ENCODE results near the gene HOXD9. TPM values are rescaled to one million over a fixed set of nuclear protein-coding genes. Genes with fewer than 3 reads are reported as not detected.
A peak's percentile ranks its signal among the peaks of the same experiment; 100 is the strongest.

HOXD9 gene
- total RNA-seq, 6 donors from 2014 or later, result 0.40 to 1.2 TPM; not detected in 4

DNA sequence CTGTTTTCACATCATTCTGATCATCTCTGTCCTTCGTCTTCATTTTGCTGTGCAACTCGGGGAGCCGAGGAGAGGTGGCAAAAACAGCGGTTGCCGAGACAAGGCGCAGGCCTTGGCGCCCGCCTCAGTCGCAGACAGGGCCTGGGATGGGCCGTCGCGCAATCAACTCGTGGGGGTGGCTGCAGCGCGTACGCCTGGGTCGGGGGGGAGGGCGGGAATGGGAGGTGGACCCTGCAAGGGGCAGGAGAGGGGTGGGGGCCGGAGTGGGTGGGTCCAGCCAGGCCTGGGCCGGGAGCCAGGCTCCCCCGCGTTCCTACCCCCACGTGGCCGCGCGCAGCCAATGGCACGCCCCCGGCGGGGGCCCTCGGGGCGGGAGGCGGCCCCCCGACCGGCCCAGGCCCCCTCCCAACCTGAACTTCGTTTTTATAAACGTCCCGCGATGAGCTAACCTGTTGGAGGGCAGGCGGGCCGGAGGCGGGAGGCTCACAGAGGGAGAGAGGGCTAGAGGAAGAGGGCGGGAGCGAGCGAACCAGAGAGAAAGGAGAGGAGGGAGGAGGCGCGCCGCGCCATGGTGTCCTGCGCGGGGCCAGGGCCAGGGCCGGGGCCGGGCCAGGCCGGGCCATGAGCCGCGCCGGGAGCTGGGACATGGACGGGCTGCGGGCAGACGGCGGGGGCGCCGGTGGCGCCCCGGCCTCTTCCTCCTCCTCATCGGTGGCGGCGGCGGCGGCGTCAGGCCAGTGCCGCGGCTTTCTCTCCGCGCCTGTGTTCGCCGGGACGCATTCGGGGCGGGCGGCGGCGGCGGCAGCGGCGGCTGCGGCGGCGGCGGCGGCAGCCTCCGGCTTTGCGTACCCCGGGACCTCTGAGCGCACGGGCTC lies 30.0 kb upstream of the HOXD9 start, which contains the start of gene HOXD13:
TSS of gene HOXD13 (plus strand) at position 452 of the 875 bp plus-strand sequence. CDS start at position 622, 170 bp downstream.
- Histone ChIP-seq H3K27ac (no peak within 1 kb of the TSS), H3K4me3 (peak within 1 kb of the TSS in 3 of 4 donors; percentile 25 to 30 (median 25)), H3K9me3 (no peaks in the 10 kb centered on the region), H3K4me1 (peaks cover 27 to 48% (median 32%) of the 10 kb centered on the region in 4 donors), H3K27me3 (peaks cover 0 to 95% (median 47%) of the 10 kb centered on the region in 4 donors), H3K36me3 (no peaks in the 10 kb centered on the region)
- 5 to 7% methylated on average over 30 to 49 of the region's 95 CpGs for WGBS, 2 donors
- ATAC-seq (ENCODE audit: low FRiP score in 2 of 2) (peak in 1 of 2 donors; percentile 22), DNase-seq (peak in 1 of 2 donors; percentile 86)
- TF ChIP-seq CTCF (IDR thresholded peaks at IDR 0.05), result no peak
- no peak for TF ChIP-seq EP300 (IDR thresholded peaks at IDR 0.05)
- TF ChIP-seq POLR2AphosphoS5 (IDR thresholded peaks at IDR 0.05), result no peak
- no peak for TF ChIP-seq POLR2A (IDR thresholded peaks at IDR 0.05)

DNA sequence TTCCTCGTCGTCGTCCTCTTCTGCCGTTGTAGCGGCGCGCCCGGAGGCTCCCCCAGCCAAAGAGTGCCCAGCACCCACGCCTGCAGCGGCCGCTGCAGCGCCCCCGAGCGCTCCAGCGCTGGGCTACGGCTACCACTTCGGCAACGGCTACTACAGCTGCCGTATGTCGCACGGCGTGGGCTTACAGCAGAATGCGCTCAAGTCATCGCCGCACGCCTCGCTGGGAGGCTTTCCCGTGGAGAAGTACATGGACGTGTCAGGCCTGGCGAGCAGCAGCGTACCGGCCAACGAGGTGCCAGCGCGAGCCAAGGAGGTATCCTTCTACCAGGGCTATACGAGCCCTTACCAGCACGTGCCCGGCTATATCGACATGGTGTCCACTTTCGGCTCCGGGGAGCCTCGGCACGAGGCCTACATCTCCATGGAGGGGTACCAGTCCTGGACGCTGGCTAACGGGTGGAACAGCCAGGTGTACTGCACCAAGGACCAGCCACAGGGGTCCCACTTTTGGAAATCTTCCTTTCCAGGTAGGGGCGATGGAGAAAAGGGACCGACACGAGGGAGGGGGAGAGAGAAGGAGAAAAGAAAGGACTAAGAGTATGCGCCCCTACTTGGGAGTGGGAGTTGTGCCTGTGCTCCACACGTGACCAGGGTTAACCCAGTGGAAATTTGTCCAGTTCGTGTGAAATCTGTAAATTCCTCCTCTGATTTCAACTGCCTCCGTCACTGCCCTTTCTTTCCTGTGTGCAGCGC lies 29.2 kb upstream of the HOXD9 start:
- WGBS, 2 donors, result 8 to 11% methylated on average over 14 to 35 of the region's 53 CpGs
- peaks cover 32 to 48% (median 33%) of the 10 kb centered on the region in 4 donors for H3K4me1 ChIP-seq
- peak overlapping the region in 3 of 4 donors; percentile 25 to 30 (median 25) for H3K4me3 ChIP-seq

DNA sequence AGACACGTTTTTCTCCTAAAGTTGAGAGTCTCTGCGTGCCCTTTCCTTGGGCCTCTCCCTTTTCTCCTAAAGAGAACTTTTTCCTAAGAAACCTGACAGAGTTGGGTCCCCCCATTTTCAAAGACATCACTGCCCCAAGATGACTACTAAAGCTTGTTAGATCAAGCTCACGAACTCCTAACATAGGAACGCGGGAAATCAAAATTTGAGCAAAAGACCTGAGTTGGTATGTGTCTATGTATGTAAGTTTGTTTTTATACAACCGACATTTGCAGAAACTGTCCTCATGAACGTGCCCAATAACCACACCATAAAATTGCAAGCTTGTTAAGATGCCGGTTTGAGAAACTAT lies 28.6 kb upstream of the HOXD9 start:
- DNase-seq (no peak), ATAC-seq (ENCODE audit: low FRiP score in 2 of 2) (no peak)
- H3K27me3 ChIP-seq, result peaks cover 0 to 95% (median 51%) of the 10 kb centered on the region in 4 donors
- no peak overlapping the region for H3K27ac ChIP-seq
- peaks cover 30 to 42% (median 33%) of the 10 kb centered on the region in 4 donors for H3K4me1 ChIP-seq
- H3K9me3 ChIP-seq, result no peaks in the 10 kb centered on the region
- TF ChIP-seq POLR2AphosphoS5 (IDR thresholded peaks at IDR 0.05) (no peak), EP300 (IDR thresholded peaks at IDR 0.05) (no peak), CTCF (IDR thresholded peaks at IDR 0.05) (no peak), POLR2A (IDR thresholded peaks at IDR 0.05) (no peak)
- 8 to 9% methylated on average over 8 of the region's 8 CpGs for WGBS, 2 donors
- no peak overlapping the region for H3K4me3 ChIP-seq
- H3K36me3 ChIP-seq, result no peaks in the 10 kb centered on the region

More for the DNA sequence above, 29.2 kb upstream of the HOXD9 start:
- ATAC-seq (ENCODE audit: low FRiP score in 2 of 2), result no peak
- H3K27me3 ChIP-seq, result peaks cover 0 to 95% (median 49%) of the 10 kb centered on the region in 4 donors
- H3K27ac ChIP-seq, result no peak overlapping the region
- no peaks in the 10 kb centered on the region for H3K36me3 ChIP-seq
- DNase-seq, result no peak
- H3K9me3 ChIP-seq, result no peaks in the 10 kb centered on the region
- TF ChIP-seq EP300 (IDR thresholded peaks at IDR 0.05) (no peak), CTCF (IDR thresholded peaks at IDR 0.05) (no peak), POLR2A (IDR thresholded peaks at IDR 0.05) (no peak), POLR2AphosphoS5 (IDR thresholded peaks at IDR 0.05) (no peak)

GRCh38 chr2:176094349-176094748 lies 28.2 kb upstream of the HOXD9 start:
- no peak for ATAC-seq (ENCODE audit: low FRiP score in 2 of 2)
- Histone ChIP-seq H3K27ac (no peak overlapping the region), H3K36me3 (no peaks in the 10 kb centered on the region), H3K9me3 (no peaks in the 10 kb centered on the region), H3K4me1 (peaks cover 30 to 41% (median 33%) of the 10 kb centered on the region in 4 donors), H3K27me3 (peaks cover 0 to 95% (median 54%) of the 10 kb centered on the region in 4 donors), H3K4me3 (no peak overlapping the region)
- DNase-seq, result no peak
- 6 to 7% methylated on average over 12 of the region's 12 CpGs for WGBS, 2 donors
- no peak for TF ChIP-seq CTCF (IDR thresholded peaks at IDR 0.05)
- no peak for TF ChIP-seq POLR2A (IDR thresholded peaks at IDR 0.05)
- TF ChIP-seq EP300 (IDR thresholded peaks at IDR 0.05), result no peak
